GM21576 (cell line): ENCODE measurements around the gene ODC1.
"Not testable (repeated sequence)": the region's sequence is repeated elsewhere in the genome, so short reads cannot be mapped to it uniquely, and the experiment has no call there.

Experiments
- ATAC-seq: cut with Tn5 transposase; IDR thresholded peaks from one replicate; pipeline ENCODE4 v1.9.1; 2021; ENCODE audit warnings: mild to moderate bottlenecking, moderate library complexity; ENCODE audit not compliant: unreplicated experiment

Gene ODC1

DNA sequence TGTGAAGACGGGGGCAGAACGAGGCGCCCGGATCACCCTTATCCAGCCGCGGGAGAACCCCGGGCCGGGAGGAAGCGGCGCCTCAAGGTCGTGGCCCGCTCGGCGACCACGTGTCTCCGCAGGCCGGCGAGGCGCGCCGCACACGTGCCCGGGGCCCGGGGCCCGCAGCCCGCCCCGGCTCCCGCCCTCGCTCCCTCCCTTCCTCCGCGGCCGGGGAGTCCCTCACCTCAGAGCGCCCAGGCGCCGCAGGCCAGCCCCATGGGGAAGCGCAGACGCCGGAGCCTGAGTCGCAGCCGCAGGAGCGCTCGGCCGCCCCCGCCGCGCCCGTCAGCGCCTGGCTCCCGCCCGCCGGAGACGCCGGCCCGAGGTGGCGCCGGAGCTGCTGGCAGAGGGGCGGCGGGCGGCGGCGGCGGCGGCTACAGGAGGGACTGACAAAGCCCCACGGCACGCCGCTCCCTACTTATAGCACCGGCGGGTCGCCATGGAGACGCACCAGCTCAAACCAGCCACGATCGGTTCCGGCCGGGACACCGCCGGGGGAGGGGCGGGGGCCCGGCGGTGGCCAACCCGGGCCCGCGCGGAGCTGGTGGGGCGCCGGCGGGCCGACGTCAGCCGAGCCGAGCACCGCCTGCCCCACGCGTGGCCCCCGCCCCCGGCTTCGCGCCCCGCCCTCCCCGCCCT lies at the start of gene ODC1:
Gene ODC1 (minus strand): TSS at position 433 of the 681 bp plus-strand sequence. CDS start 3,295 bp downstream, outside the sequence.
- peak; percentile 49 for ATAC-seq

DNA sequence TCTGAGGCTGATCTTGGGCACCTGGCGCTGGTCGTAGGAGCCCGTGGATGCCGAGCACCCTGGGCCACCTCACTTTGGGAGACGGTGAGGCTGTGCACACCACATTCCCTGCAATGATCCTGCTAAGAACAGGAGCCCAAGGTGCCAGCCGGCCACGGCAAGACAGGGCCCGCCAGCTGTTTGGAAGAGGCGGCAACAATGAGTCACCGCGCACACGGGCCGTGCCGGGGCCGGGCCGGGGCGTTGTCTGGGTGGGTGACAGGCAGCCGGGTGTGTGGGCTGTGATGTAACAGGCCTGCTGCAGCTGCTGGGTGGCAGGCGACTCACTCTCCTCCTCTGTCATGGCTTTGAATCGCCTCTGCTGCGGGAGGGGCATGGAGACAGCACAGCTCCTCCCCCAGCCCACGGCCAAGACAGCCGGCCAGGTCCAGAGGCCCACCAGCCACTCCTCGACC lies 49.7 kb upstream of the ODC1 start:
- ATAC-seq = no peak

DNA sequence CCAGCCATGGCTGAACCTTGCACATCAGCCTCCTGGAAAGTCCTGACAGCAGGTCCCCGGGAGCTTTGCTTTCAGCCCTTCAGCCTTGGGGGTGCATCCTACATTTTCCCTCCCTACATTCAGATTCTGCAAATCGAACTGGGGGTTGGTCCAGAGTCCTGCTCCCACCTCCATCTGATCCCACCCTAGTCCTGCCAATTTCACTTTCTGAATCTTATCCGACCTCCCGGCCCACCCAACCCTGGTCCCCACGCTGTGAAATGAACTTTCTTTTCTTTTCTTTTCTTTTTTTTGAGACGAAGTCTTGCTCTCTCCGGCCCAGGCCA lies 47.8 kb upstream of the ODC1 start:
- no peak for ATAC-seq

DNA sequence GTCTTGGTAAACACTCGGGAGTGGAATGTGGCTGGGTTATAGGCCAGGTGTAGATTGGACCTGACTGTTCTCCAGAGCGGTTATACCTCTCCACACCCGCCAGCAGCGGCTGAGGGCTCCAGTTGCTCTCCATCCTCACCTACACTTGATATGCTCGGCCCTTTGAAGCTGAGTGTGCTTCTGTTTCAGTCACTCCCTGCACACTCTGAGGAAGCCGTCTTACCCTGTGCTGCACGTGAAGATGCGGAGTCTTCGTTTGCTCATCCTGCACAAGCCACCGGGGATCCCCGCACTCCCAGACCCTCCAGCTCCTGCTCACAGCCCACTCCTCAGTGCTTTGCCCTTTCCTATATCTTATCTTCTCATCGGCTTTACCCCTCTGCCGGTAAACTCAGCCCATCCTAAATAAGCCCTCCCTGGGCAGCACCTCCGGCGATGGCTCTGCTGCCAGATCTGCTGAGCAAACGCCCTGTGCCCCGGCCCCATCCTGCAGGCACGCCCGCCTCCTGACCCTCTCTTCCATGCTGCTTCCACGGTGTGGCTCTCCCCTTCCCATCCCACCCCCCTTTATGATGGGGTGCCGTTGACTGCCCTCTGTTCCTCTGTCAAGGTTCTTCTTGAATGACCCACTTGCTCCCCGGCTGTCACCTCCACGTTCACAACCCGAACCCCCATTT lies 47.3 kb upstream of the ODC1 start:
- no peak for ATAC-seq

DNA sequence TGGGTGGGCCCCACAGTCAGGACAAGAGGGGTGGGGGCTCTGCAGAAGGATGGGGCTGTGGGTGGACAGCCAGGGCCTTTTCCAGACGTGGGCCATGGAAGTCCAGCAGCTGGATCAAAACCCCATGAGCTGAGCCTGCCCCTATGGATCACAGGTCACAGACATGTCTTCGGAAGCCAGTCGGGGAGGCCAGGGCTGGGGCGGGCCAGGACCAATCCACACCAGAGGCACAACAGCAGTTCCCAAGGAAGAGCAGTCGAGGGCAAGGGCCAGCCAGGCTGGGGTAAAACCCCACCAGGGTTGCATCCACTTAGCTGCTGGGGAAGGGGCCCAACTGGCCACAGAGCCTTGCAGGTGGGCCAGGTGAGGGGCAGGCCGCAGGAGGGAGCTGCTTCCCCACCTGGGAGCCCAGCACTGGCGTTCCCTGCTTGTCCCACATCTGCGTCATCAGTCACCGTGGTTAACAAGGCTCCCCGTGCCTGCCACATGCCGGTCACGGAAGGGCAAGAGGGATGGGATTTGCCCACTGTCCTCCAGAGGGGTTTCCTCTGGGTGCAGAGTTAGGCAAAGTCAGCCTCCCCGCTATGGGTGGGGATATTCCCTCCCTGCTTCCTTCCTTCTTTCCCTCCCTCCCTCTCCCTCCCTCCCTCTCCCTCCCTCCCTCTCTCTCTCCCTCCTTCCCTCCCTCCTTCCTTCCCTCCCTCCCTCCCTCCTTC lies 46.4 kb upstream of the ODC1 start:
- no peak for ATAC-seq

DNA sequence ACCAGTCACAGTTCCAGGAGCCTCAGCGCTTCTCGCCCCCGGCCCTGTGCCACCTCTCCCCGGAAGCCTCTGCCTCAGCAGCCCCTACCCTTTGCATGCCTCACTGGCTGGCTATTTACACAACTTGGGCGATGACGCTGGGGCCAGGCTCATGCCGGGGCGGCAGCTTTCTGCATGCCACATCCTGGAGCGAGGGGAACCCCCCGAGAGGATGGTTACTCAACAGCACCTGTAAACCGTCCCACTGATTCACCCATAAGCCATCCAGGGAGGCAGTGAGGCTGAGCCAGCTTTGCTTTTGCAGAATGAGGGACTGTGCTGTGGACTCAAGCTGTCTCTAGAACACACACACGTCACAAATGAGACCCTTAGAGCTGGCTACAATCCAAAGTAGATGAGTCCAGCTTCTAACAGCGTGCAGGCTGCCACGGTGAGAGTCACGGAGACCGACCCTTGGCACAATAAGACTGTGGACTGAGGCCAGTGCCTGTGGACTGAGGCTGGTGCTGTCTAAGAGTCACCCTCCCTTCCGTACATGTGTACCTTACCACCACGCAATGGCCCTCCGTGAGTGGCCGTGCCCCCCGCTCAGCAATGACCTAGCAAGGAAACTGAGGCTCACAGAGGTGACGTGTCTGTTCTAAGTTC lies 45.6 kb upstream of the ODC1 start:
- ATAC-seq = peak; percentile 99

DNA sequence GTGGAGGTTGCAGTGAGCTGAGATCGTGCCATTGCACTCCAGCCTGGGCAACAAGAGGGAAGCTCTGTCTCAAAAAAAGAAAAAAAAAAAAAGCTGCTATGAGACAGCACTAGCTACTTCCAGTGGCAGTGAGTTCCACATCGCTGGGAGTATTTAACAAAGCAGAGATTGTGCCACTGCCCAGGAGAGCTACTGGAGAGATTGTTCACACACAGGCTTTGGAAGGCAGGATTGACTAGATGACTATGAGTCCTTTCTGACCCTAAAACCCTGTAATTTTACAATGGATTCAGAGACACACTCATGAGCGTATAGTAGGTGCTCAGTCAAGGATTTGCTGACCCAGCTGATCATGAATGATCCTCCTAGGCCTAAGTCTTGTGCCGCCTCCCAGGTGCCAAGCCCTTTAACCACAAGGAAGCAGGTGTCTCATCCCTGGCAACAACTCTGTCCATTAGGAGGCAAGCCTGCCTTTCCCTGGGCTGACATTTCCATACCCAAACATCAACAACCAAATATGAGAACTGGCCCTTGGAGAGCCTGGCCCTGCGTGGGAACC lies 45.0 kb upstream of the ODC1 start:
- no peak for ATAC-seq

DNA sequence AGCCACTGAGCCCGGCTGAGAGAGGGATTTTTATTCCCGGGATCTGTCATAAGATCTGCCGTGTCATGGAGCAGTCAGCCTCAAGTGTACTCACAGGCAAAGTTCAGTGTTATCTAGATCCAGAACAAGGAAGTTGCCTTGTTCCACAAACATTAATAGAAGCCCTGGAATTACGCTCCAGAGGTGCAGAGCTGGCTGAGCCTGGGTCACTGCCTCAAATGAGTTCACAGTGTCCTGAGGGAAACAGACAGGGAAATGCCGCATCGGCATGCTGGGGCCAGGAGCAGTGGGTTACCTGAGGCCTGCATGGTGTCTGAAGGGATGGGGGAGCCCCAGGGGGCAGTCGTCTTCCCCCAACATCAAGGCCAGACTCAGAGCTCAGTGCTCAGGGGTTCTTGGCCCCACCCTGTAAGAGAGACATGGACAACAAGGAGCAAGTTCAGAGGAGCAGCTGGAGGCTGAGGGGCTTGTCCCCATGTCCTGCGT lies 42.7 kb upstream of the ODC1 start:
- no peak for ATAC-seq

DNA sequence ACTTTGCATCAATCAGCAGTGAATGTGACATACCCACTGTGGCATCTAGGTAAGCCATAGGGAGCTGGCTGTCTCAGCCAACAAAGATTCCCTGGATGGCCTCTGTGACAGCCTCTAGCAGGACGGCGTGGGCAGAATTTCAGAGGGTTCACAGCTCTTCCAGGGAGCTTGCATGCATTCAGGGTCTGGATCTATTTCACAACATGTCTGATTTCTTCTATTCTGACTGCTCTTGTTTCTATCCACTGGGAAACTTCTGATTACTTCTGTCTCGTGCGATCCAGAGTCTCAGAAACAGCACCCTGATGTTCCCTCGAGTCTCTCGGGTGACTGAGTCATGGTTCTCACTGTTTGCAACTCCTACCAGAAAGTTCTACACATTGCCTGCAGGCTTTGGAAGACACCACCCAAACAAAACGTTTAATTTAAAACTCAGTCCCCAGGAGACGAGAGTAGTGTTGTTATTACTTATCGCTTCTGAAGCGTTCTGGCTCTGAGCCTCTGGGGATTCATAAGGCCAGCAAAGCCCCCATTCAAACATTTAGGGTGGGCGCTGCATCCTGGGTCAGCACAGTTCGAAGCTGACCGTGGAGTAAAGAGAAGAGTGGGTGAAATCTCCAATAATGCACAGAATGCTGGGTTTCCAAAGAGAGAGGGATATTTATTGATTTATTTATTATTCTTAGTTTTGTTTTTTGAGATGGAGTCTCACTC lies 41.9 kb upstream of the ODC1 start:
- no peak for ATAC-seq

DNA sequence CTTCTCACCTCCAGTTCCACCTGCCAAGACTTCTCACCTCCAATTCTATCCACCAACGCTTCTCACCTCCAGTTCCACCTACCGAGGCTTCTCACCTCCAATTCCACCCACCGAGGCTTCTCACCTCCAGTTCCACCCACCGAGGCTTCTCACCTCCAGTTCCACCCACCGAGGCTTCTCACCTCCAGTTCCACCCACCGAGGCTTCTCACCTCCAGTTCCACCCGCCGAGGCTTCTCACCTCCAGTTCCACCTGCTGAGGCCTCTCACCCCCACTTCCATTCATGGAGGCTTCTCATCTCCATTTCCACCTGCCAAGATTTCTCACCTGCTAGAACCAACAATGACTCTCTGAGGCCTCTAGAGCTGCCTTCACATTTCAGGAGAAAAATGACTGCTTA lies 40.0 kb upstream of the ODC1 start:
- ATAC-seq = not testable (repeated sequence)

DNA sequence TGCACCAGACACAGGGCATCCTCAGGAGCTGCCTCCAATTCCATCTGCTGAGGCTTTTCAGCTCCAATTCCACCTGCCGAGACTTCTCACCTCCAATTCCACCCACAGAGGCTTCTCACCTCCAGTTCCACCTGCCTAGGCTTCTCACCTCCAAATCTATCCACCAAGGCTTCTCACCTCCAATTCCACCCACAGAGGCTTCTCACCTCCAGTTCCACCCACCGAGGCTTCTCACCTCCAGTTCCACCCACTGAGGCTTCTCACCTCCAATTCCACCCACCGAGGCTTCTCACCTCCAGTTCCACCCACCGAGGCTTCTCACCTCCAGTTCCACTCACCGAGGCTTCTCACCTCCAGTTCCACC lies 39.6 kb upstream of the ODC1 start:
- ATAC-seq = not testable (repeated sequence)

DNA sequence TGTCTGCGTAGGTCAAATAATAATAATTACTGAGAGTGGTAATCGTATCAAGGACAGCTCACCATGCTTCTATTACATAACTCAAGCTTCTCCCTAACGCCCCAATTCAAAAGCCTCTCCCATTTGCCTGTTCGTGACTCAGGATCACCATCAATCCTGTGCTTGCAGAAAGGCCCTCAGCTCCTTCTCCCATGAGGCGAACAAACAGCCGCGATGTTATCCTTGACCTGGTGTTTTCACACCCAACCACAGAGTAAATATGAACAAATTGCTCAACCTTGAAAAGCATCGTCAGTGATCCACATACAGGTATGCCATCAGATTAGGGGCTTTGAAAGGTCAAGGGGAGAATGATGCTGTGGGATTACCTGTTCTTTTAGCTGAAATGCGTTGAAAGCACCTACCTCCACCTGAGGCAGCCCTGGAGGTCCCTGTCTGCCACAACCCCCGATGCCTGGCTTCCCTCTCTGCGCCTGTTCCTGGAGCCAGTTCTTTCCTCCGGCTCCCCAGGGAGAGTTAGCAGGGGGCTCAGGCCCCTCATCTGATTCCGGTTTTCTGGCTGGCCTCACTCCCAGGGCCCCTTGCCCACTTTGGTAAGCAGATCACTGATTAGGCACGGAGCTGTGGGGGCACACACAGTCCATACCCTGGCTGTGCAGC lies 39.1 kb upstream of the ODC1 start:
- no peak for ATAC-seq

DNA sequence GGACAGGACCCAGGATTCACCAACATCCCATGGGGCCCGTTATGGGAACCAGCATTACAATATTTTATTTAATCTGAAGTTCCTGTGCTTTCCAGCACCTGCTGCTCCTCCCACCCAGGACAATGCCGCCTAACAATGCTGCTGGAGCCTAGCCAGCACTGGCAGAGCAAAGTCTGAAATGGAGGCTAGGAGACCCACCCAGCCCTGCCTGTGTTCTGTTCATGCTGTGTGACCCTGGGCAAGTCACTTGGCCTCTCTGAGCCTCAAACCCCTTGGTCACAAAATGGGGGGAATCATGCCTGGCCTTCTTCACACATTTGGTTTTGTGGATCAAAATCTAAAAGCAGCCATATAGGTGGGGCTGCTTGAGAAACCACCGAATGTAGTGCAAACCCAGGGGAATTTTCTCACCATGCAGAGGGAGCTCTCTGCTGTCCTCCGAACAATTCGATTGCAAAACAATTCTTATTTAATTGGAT lies 38.5 kb upstream of the ODC1 start:
- no peak for ATAC-seq

DNA sequence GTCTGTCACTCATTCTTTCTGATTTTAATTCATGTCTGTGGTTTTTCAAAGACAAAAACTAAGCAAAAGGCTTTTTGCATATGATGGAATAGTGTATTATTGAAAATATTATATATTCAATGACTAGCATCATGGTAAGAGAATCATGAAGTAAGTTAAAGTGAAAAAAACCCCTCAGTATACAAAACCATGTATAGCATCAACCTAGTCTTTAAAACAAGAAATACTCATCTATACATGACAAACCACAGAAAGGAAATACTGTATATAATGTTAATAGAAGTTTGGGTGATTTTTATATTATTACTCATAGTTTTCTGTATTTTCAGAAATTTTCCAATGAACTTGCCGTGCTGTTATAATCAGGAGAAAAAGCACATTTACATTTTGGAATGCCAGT lies 38.0 kb upstream of the ODC1 start:
- ATAC-seq = no peak

DNA sequence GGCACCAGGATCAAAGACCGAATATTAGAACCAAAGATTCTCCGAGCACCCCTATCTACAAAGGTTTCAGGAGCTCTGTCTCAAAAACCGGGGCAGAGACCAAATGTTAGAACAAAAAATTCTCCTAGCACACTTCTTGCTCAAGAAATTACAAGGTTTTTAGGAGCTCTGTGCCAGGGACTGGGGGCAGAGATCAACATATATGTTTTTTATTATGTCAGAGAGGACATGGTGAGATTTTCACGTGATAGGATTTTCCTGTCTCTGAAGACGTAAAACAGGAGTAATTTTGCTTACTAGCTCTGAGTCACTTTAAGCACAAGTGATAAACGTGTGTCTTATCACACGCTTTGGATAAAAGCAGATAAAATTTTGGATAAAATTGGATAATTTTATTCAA lies 34.8 kb upstream of the ODC1 start:
- no peak for ATAC-seq

DNA sequence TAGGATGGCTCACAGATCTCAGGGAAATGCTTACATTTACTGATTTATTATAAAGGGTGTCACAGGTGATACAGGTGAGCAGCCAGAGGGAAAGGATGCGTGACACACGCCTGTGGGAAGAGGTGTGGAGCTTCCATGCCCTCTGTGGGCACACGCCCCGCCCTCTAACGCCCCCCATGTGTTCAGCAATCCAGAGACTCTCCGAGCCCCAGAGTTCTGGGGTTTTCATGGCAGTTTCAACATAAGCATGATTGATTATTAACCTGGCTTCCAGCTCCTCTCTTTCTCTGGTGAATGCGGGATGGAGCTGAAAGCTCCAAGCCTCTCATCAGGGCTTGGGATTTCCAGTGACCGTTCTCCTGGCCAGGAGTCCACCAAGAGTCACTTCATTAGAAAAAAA lies 34.3 kb upstream of the ODC1 start:
- no peak for ATAC-seq

DNA sequence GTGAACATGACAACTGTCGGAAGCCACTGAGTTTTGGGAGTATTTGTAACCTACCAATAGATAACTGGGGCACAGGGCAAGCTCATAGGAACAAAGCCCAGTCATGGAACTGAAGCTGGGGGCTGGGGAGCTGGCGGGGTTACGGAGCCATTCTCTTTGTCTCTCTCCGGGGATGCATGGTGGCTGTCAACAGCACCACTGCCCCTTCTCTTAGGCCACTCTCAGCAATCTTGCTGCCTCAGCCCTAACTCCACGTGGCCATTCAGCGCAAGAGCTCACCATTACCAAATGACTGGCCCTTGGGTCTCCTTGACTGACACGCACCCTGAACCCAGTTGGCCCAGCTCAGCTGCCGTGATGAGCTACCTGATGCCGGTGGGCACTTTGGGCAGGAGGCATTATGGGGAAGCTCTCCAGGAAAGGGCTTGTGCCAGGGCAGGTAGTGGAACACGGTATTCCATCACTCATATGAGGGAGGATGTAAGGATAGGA lies 33.6 kb upstream of the ODC1 start:
- ATAC-seq = no peak

DNA sequence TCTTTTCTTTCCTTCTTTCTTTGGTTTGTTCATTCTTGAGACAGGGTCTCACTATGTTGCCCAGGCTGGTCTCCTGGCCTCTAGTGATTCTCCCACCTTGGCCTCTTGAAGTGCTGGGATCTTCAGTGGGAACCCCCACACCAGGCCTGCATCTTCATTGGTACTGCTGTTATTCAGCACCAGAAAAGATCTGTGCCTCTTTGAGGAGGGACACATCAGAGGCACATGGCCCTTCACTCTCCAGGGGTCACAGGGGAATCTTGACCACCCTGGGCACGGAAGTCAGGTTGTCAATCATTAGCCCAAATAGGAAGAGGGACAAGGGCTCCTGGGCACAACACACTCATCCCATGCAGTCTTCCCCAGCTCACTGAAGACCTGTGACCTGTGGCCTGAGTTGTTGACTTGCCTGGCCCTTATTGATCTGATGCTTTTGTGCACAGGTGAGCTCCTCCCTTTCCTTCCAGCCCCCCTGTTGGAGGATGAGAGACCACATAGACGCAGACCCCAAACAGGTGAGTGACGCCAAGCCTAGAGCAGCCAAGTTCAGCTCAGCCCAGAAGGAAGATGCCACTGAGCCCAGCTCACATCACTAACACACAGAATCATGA lies 33.0 kb upstream of the ODC1 start:
- no peak for ATAC-seq

DNA sequence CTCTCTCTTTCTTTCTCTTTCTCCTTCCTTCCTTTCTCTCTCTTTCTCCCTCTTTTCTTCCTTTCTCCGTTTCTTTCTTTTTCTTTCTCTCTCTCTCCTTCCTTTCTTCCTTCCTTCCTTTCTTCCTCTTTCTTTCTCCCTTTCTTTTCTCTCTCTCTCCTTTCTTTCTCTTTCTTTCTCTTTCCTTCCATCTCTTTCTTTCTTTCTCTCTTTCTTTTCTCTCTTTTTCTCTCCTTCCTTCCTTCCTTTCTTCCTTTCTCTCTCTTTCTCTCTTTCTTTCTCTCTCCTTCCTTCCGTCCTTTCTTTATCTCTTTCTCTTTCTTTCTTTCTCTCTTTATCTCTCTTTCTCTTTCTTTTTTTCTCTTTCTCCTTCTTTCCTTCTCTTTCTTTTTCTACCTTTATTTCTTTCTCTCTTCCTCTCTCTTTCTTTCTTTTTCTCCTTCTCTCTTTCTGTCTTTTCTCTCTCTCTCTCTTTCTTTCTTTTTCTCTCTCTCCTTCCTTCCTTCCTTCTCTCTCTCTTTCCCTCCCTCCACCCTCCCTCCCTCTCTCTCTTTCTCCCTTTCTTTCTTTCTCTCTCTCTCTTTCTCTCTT lies 32.3 kb upstream of the ODC1 start:
- ATAC-seq = no peak
